Transverse colon (tissue), 4 donors: Measurements from ENCODE around the gene AREG. TPM values are rescaled to one million over a fixed set of nuclear protein-coding genes. Genes with fewer than 3 reads are reported as not detected.

Source experiments
- DNase-seq: peaks from one replicate; pipeline ENCODE4 v3.0.0-alpha.2; 2019
- H3K27ac ChIP-seq, 4 donors: fragments of 200-600 bp; sonication (generic); 2 replicates each; pipeline ENCODE4 v1.5.1; 2016 to 2018; ENCODE audit warnings: inconsistent platforms in 4 of 4
- H3K27me3 ChIP-seq: fragments of 200-600 bp; sonication (generic); 2 replicates; pipeline ENCODE4 v1.5.1; 2017; ENCODE audit warnings: inconsistent platforms
- H3K36me3 ChIP-seq, 4 donors: fragments of 200-600 bp; sonication (generic); 2 replicates each; pipeline ENCODE4 v1.5.1; 2017 to 2019; ENCODE audit warnings: inconsistent platforms in 4 of 4
- H3K4me1 ChIP-seq, 4 donors: fragments of 200-600 bp; sonication (generic); 2 replicates each; pipeline ENCODE4 v1.5.1; 2017 to 2020; ENCODE audit warnings: inconsistent platforms in 4 of 4
- H3K4me3 ChIP-seq, 4 donors: fragments of 200-600 bp; sonication (generic); 1 replicate in 1 of 4; 2 replicates in 3 of 4; pipeline versions ENCODE4 v1.5.1 to v1.6.1; 2017 to 2019; ENCODE audit warnings: inconsistent platforms in 4 of 4
- H3K9me3 ChIP-seq, 2 donors: fragments of 200-600 bp; sonication (generic); 2 replicates each; pipeline ENCODE4 v1.5.1; 2017 to 2019; ENCODE audit warnings: inconsistent platforms in 2 of 2
- EP300 ChIP-seq: sonication (generic); formaldehyde crosslinking; IDR thresholded peaks from one replicate; pipeline ENCODE4 v1.6.1; 2017; ENCODE audit warnings: antibody characterized with exemption, low read depth
- POLR2A ChIP-seq: fragments of 450-650 bp; IDR thresholded peaks from one replicate; pipeline ENCODE4 v1.6.1; 2016; ENCODE audit warnings: antibody characterized with exemption, mild to moderate bottlenecking, moderate library complexity
- POLR2AphosphoS5 ChIP-seq, 3 donors: sonication (generic); formaldehyde crosslinking; IDR thresholded peaks; one replicate each; pipeline ENCODE4 v1.6.1; 2016; ENCODE audit warnings: antibody characterized with exemption in 3 of 3
- WGBS, 2 donors: methylation state at CpG; one replicate each; pipeline ENCODE4 v1.1.5; 2018; ENCODE audit warnings: low coverage in 1 of 2; 5-methylcytosine and 5-hydroxymethylcytosine counted together
- in situ Hi-C, 4 donors: fragments of 200-750 bp; cut with MboI; loops; one replicate each; pipeline versions ENCODE4 v1.15.0 to v1.15.1; 2017; ENCODE audit warnings: low sequenced_read_pairs in 3 of 4, low pct_ligation_motif_present in 1 of 4, low pct_unique_long_range_greater_than_20kb in 1 of 4
- intact Hi-C: fragments of 100-400 bp; cut with DNase I; formaldehyde crosslinking; loops from one replicate; pipeline ENCODE4 v1.15.1; 2023; ENCODE audit warnings: low total_unique reads
- total RNA-seq, 4 donors: library from RNA; depleted of rRNA; stranded (reverse); fragments of >200 nt; gene quantifications; one replicate each; pipeline ENCODE4 v1.1.0, GENCODE V29; 2016
- TF ChIP-seq, protein P1 (sequence below), 5 experiments: fragments of 200-600 bp in 3 of 5; fragments of 450-650 bp in 2 of 5; sonication (generic) in 3 of 5; IDR thresholded peaks; 1 replicate in 2 of 5; 2 replicates in 3 of 5; pipeline ENCODE4 v1.5.1; 2016 to 2017; ENCODE audit warnings: antibody characterized with exemption in 5 of 5, inconsistent platforms in 3 of 5, mild to moderate bottlenecking in 2 of 5, moderate library complexity in 1 of 5

Gene AREG
- total RNA-seq, 4 donors from 2014 or later, result 16.4 to 44.2 (median 27.1) TPM

DNA sequence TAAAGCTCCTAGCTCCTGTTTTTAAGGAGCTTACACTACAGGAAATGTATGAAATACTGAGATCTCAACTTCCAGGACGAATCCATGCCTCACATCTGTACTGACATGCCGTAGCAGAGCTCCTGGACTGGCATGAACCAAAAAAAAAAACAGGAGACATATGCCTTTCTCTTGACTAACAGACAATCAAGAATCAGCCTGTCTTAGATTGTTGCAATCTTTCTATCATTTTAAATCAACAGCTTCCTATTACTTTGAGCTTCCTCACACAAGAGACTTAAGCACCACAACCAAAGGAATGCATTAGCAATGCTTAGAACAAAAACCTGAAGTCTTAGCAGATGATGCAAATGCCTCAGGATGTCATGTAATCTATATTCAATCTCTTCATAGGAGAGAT, 34.7 kb upstream of the AREG start:
- intact Hi-C loops, result no loop called here

DNA sequence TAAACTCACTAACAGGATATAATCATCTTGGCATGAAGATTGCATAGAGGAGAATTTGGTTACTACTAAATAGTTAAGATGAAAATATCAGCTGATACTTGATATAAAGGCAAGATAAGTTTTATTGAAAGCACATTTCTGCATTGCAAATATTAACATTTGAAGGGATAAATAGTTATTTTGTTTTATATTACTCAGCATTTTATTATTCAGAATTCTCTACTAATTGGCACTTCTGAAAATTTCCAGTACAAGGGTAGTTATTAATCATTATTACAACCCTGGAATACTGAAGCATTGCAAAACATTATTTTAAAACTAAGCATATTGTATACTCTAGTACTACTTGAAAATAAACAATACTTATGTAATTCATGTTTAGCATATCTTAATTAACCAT, 32.7 kb upstream of the AREG start:
- Histone ChIP-seq H3K9me3 (no peaks in the 10 kb centered on the region), H3K27ac (no peak overlapping the region), H3K4me3 (no peak overlapping the region), H3K27me3 (no peaks in the 10 kb centered on the region), H3K36me3 (no peaks in the 10 kb centered on the region), H3K4me1 (peaks cover 0 to 4% (median 2%) of the 10 kb centered on the region in 4 donors)
- TF ChIP-seq POLR2A (no peak), POLR2AphosphoS5 (IDR thresholded peaks at IDR 0.05) (no peak), EP300 (no peak)
- TF ChIP-seq, protein P1, sequence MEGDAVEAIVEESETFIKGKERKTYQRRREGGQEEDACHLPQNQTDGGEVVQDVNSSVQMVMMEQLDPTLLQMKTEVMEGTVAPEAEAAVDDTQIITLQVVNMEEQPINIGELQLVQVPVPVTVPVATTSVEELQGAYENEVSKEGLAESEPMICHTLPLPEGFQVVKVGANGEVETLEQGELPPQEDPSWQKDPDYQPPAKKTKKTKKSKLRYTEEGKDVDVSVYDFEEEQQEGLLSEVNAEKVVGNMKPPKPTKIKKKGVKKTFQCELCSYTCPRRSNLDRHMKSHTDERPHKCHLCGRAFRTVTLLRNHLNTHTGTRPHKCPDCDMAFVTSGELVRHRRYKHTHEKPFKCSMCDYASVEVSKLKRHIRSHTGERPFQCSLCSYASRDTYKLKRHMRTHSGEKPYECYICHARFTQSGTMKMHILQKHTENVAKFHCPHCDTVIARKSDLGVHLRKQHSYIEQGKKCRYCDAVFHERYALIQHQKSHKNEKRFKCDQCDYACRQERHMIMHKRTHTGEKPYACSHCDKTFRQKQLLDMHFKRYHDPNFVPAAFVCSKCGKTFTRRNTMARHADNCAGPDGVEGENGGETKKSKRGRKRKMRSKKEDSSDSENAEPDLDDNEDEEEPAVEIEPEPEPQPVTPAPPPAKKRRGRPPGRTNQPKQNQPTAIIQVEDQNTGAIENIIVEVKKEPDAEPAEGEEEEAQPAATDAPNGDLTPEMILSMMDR (IDR thresholded peaks at IDR 0.05), result no peak
- in situ Hi-C loops (no loop called here), intact Hi-C loops (no loop called here)
- no peak for DNase-seq

More for the DNA sequence above, 34.7 kb upstream of the AREG start:
- DNase-seq, result no peak
- H3K36me3 ChIP-seq, result no peaks in the 10 kb centered on the region
- no peak overlapping the region for H3K4me3 ChIP-seq
- 71 to 79% methylated on average over 2 of the region's 2 CpGs for WGBS, 2 donors
- no peaks in the 10 kb centered on the region for H3K27me3 ChIP-seq
- TF ChIP-seq, protein P1 (IDR thresholded peaks at IDR 0.05), result no peak
- TF ChIP-seq POLR2A (no peak), POLR2AphosphoS5 (IDR thresholded peaks at IDR 0.05) (no peak), EP300 (no peak)
- H3K27ac ChIP-seq, result no peak overlapping the region
- peaks cover 0 to 4% (median 2%) of the 10 kb centered on the region in 4 donors for H3K4me1 ChIP-seq
- in situ Hi-C loops, result no loop called here
- H3K9me3 ChIP-seq, result no peaks in the 10 kb centered on the region

- no peak overlapping the region for H3K4me3 ChIP-seq
- H3K4me1 ChIP-seq, result no peaks in the 10 kb centered on the region
- in situ Hi-C loops, result no loop called here
- intact Hi-C loops, result no loop called here
- no peak for DNase-seq
- H3K27me3 ChIP-seq, result no peaks in the 10 kb centered on the region
- H3K27ac ChIP-seq, result no peak overlapping the region
- no peaks in the 10 kb centered on the region for H3K9me3 ChIP-seq
- H3K36me3 ChIP-seq, result no peaks in the 10 kb centered on the region
- TF ChIP-seq EP300 (no peak), POLR2AphosphoS5 (IDR thresholded peaks at IDR 0.05) (no peak), POLR2A (no peak)
- TF ChIP-seq, protein P1 (IDR thresholded peaks at IDR 0.05), result no peak
Observed at GRCh38 chr4:74413265-74413664, 31.7 kb upstream of the AREG start.

- Histone ChIP-seq H3K9me3 (no peaks in the 10 kb centered on the region), H3K4me1 (peaks cover 0 to 3% (median 0%) of the 10 kb centered on the region in 4 donors), H3K27me3 (no peaks in the 10 kb centered on the region), H3K4me3 (no peak overlapping the region), H3K27ac (no peak overlapping the region), H3K36me3 (no peaks in the 10 kb centered on the region)
- intact Hi-C loops (no loop called here), in situ Hi-C loops (no loop called here)
- TF ChIP-seq POLR2AphosphoS5 (IDR thresholded peaks at IDR 0.05) (no peak), EP300 (no peak)
- no peak for DNase-seq
- 40 to 57% methylated on average over 4 to 5 of the region's 5 CpGs for WGBS, 2 donors
Observed at GRCh38 chr4:74414149-74414809, 30.7 kb upstream of the AREG start.
